ENCODE data around the gene TOP3B.

DNA sequence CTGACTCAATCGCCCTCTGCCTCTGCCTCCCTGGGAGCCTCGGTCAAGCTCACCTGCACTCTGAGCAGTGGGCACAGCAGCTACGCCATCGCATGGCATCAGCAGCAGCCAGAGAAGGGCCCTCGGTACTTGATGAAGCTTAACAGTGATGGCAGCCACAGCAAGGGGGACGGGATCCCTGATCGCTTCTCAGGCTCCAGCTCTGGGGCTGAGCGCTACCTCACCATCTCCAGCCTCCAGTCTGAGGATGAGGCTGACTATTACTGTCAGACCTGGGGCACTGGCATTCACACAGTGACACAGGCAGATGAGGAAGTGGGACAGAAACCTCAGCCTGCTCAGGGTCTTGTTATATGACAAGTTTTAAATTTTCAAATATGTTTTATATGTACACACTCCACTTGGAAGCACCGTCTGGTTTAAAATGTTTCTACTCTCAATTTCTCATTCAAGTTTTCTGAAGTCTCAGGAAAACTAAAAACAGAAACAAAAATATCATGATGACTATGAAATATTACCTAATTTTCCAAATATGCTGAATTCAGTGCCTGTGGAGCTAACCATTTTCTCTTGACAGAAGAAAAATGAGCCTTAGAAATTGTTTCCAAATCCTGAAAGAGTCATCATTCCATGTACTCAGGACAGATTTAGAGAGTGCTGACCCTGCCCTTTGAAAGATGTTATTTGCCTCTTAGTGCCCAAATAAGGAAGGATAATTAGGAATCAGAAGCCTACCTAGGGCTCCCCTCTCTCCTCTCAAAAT is 48.8 kb upstream of the TOP3B start:
- TF ChIP-seq POLR2A (IDR thresholded peaks at IDR 0.05), result no peak
- TF ChIP-seq, protein P1, sequence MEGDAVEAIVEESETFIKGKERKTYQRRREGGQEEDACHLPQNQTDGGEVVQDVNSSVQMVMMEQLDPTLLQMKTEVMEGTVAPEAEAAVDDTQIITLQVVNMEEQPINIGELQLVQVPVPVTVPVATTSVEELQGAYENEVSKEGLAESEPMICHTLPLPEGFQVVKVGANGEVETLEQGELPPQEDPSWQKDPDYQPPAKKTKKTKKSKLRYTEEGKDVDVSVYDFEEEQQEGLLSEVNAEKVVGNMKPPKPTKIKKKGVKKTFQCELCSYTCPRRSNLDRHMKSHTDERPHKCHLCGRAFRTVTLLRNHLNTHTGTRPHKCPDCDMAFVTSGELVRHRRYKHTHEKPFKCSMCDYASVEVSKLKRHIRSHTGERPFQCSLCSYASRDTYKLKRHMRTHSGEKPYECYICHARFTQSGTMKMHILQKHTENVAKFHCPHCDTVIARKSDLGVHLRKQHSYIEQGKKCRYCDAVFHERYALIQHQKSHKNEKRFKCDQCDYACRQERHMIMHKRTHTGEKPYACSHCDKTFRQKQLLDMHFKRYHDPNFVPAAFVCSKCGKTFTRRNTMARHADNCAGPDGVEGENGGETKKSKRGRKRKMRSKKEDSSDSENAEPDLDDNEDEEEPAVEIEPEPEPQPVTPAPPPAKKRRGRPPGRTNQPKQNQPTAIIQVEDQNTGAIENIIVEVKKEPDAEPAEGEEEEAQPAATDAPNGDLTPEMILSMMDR (IDR thresholded peaks at IDR 0.05), result no peak
